Measurements from ENCODE around the gene IQCK.

- no peak for TF ChIP-seq CTCF (IDR thresholded peaks at IDR 0.05)
- no peak for TF ChIP-seq POLR2A (IDR thresholded peaks at IDR 0.05)
Measured at GRCh38 chr16:19856120-19856519, 138.0 kb downstream of the IQCK start.
